MCF 10A (cell line): ENCODE measurements around the gene KIF18B. TPM values are rescaled to one million over a fixed set of nuclear protein-coding genes. Genes with fewer than 3 reads are reported as not detected.

ENCODE experiments used
- BruUV-seq: library from RNA; stranded (reverse); fragments of 400-500 nt; replicated peaks from 2 replicates; lab custom pipeline; 2021; lab: Mats Ljungman, UMichigan
- CTCF ChIA-PET: fragments of 300-600 bp; sonication (Branson Sonifier 250); formaldehyde crosslinking; extraction: SDS; loops from one replicate; lab custom pipeline; 2021; ENCODE audit warnings: antibody characterized with exemption, inconsistent platforms; lab: Yijun Ruan, JAX
- POLR2A ChIA-PET: fragments of 300-600, 350-650 bp; sonication (Branson Sonifier 250); formaldehyde crosslinking; extraction: SDS; loops from one replicate; lab custom pipeline; 2020; ENCODE audit warnings: antibody characterized with exemption, inconsistent platforms; lab: Yijun Ruan, JAX
- DNase-seq: peaks from one replicate; pipeline ENCODE4 v3.0.0-alpha.2; 2018; ENCODE audit not compliant: unreplicated experiment
- H3K27ac Mint-ChIP-seq: one replicate; pipeline ENCODE4 v1.8.0; 2022; ENCODE audit warnings: mild to moderate bottlenecking, low read depth, mixed read lengths; ENCODE audit not compliant: unreplicated experiment
- H3K27me3 Mint-ChIP-seq: one replicate; pipeline ENCODE4 v1.8.0; 2022; ENCODE audit warnings: mixed read lengths; ENCODE audit not compliant: insufficient read depth, unreplicated experiment
- H3K36me3 Mint-ChIP-seq: one replicate; pipeline ENCODE4 v1.8.0; 2022; ENCODE audit warnings: mild to moderate bottlenecking, moderate library complexity, mixed read lengths; ENCODE audit not compliant: insufficient read depth, unreplicated experiment
- H3K4me1 Mint-ChIP-seq: one replicate; pipeline ENCODE4 v1.8.0; 2022; ENCODE audit warnings: mixed read lengths; ENCODE audit not compliant: insufficient read depth, unreplicated experiment
- H3K4me3 Mint-ChIP-seq: one replicate; pipeline ENCODE4 v1.8.0; 2022; ENCODE audit warnings: mild to moderate bottlenecking, moderate library complexity, mixed read lengths; ENCODE audit not compliant: unreplicated experiment
- H3K9me3 Mint-ChIP-seq: one replicate; pipeline ENCODE4 v1.8.0; 2022; ENCODE audit warnings: mixed read lengths; ENCODE audit not compliant: unreplicated experiment
- intact Hi-C: fragments of 100-400 bp; cut with micrococcal nuclease; formaldehyde crosslinking; loops from 2 replicates; pipeline ENCODE4 v1.14.1; 2022
- total RNA-seq: library from RNA; stranded (reverse); gene quantifications from 2 replicates; pipeline ENCODE4 v1.2.3, GENCODE V29; 2022
- TF ChIP-seq, protein P1 (sequence below): fragments of 200-600 bp; IDR thresholded peaks from one replicate; pipeline ENCODE4 v1.8.0; 2022; ENCODE audit warnings: antibody characterized with exemption, mild to moderate bottlenecking; ENCODE audit not compliant: unreplicated experiment

Gene KIF18B
- total RNA-seq, 1 experiment from 2014 or later, result 17.5 TPM

- POLR2A ChIA-PET, result interaction anchor here (0.6 to 4.1 kb wide), 9 partner anchors 8 to 248 kb away, joined by 3 to 21 read pairs (median 4); partner anchors contain the start of gene GFAP
- BruUV-seq, result no TSS peak
Observed at GRCh38 chr17:44901411-44901921, 46.1 kb downstream of the KIF18B start.

GRCh38 chr17:44900894-44901293, 46.7 kb downstream of the KIF18B start:
- no peaks in the 10 kb centered on the region for H3K9me3 Mint-ChIP-seq
- no TSS peak for BruUV-seq
- TF ChIP-seq, protein P1, sequence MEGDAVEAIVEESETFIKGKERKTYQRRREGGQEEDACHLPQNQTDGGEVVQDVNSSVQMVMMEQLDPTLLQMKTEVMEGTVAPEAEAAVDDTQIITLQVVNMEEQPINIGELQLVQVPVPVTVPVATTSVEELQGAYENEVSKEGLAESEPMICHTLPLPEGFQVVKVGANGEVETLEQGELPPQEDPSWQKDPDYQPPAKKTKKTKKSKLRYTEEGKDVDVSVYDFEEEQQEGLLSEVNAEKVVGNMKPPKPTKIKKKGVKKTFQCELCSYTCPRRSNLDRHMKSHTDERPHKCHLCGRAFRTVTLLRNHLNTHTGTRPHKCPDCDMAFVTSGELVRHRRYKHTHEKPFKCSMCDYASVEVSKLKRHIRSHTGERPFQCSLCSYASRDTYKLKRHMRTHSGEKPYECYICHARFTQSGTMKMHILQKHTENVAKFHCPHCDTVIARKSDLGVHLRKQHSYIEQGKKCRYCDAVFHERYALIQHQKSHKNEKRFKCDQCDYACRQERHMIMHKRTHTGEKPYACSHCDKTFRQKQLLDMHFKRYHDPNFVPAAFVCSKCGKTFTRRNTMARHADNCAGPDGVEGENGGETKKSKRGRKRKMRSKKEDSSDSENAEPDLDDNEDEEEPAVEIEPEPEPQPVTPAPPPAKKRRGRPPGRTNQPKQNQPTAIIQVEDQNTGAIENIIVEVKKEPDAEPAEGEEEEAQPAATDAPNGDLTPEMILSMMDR, result no peak
- peak; percentile 92 for DNase-seq
- ChIA-PET CTCF (interaction anchor here (0.7 to 6.7 kb wide), 5 partner anchors 12 to 198 kb away, joined by 3 to 29 read pairs (median 10); no protein-coding TSS in a partner anchor), POLR2A (interaction anchor here (1.8 to 4.1 kb wide), 5 partner anchors 8 to 248 kb away, joined by 5 to 21 read pairs (median 10); partner anchors contain the start of gene GFAP)
- H3K4me1 Mint-ChIP-seq, result peaks cover 31% of the 10 kb centered on the region
- H3K27me3 Mint-ChIP-seq, result no peaks in the 10 kb centered on the region
- peak overlapping the region; percentile 80 for H3K4me3 Mint-ChIP-seq
- intact Hi-C loops, result loop anchor here (2.0 to 10.0 kb wide), 2 partner anchors 194 to 232 kb away; partner anchors contain the start of gene PLCD3
- H3K27ac Mint-ChIP-seq, result peak overlapping the region; percentile 99
- H3K36me3 Mint-ChIP-seq, result peaks cover 3% of the 10 kb centered on the region

More at GRCh38 chr17:44901411-44901921, 46.1 kb downstream of the KIF18B start:
- CTCF ChIA-PET, result interaction anchor here (0.7 to 6.7 kb wide), 6 partner anchors 11 to 198 kb away, joined by 3 to 29 read pairs (median 11); no protein-coding TSS in a partner anchor
- no peaks in the 10 kb centered on the region for H3K27me3 Mint-ChIP-seq
- H3K36me3 Mint-ChIP-seq, result no peaks in the 10 kb centered on the region
- intact Hi-C loops, result loop anchor here (2.0 to 10.0 kb wide), 2 partner anchors 193 to 231 kb away; partner anchors contain the start of gene PLCD3
- peak; percentile 88 for DNase-seq
- H3K4me3 Mint-ChIP-seq, result no peak overlapping the region
- peak overlapping the region; percentile 73 for H3K27ac Mint-ChIP-seq
- H3K9me3 Mint-ChIP-seq, result no peaks in the 10 kb centered on the region
- TF ChIP-seq, protein P1, result no peak
- peaks cover 37% of the 10 kb centered on the region for H3K4me1 Mint-ChIP-seq

- TF ChIP-seq, protein P1, result no peak
- POLR2A ChIA-PET, result interaction anchor here (0.5 to 4.1 kb wide), 40 partner anchors 10 to 421 kb away, joined by 3 to 21 read pairs (median 5); partner anchors contain the start of genes ACBD4, DCAKD, HEXIM1 and KIF18B
- BruUV-seq, result no TSS peak
Observed at GRCh38 chr17:44899074-44899782, 48.3 kb downstream of the KIF18B start, which contains the start of gene EFTUD2. Gene EFTUD2, minus strand, starts transcription at chr17:44899445. Its CDS starts 4,924 bp downstream, at chr17:44894521.

GRCh38 chr17:44898768-44899073, 48.9 kb downstream of the KIF18B start:
- TF ChIP-seq, protein P1, result no peak
- H3K27me3 Mint-ChIP-seq, result no peaks in the 10 kb centered on the region
- peak; percentile 34 for DNase-seq
- intact Hi-C loops, result no loop called here
- ChIA-PET POLR2A (interaction anchor here (0.5 to 4.1 kb wide), 36 partner anchors 9 to 273 kb away, joined by 3 to 21 read pairs (median 5); partner anchors contain the start of genes ACBD4, DCAKD, HEXIM1 and NMT1), CTCF (interaction anchor here (0.6 to 1.6 kb wide), 9 partner anchors 9 to 237 kb away, joined by 3 to 8 read pairs (median 3); partner anchors contain the start of gene ACBD4)
- peaks cover 21% of the 10 kb centered on the region for H3K4me1 Mint-ChIP-seq
- H3K4me3 Mint-ChIP-seq, result peak overlapping the region; percentile 80
- H3K27ac Mint-ChIP-seq, result peak overlapping the region; percentile 99
- BruUV-seq, result TSS peak; percentile 83
- no peaks in the 10 kb centered on the region for H3K9me3 Mint-ChIP-seq
- peaks cover 25% of the 10 kb centered on the region for H3K36me3 Mint-ChIP-seq

More at GRCh38 chr17:44899074-44899782, 48.3 kb downstream of the KIF18B start, which contains the start of gene EFTUD2:
- H3K4me3 Mint-ChIP-seq, result peak within 1 kb of the TSS; percentile 80
- CTCF ChIA-PET, result interaction anchor here (0.6 to 6.7 kb wide), 13 partner anchors 10 to 299 kb away, joined by 3 to 29 read pairs (median 3); partner anchors contain the start of gene ACBD4
- no peaks in the 10 kb centered on the region for H3K9me3 Mint-ChIP-seq
- intact Hi-C loops, result no loop called here
- no peaks in the 10 kb centered on the region for H3K27me3 Mint-ChIP-seq
- peak within 1 kb of the TSS; percentile 99 for H3K27ac Mint-ChIP-seq
- peaks cover 21% of the 10 kb centered on the region for H3K4me1 Mint-ChIP-seq
- DNase-seq, result peak; percentile 87
- peaks cover 20% of the 10 kb centered on the region for H3K36me3 Mint-ChIP-seq
